ENCODE data around the gene CARD9. TPM values are rescaled to one million over a fixed set of nuclear protein-coding genes. Genes with fewer than 3 reads are reported as not detected.
"Not testable (repeated sequence)": the region's sequence is repeated elsewhere in the genome, so short reads cannot be mapped to it uniquely, and the experiment has no call there.

The CARD9 gene
- total and polyA plus RNA-seq, 2 of the 8 experiments (the other 6 are each of a cell fraction or from before 2014, with no cell fraction given), result 0.15 to 1.1 TPM

GRCh38 chr9:136352682-136353081 is 20.8 kb downstream of the CARD9 start (continued):
- TF ChIP-seq JUN (IDR thresholded peaks at IDR 0.05; ENCODE audit: low read depth, low read length) (no peak), FOSL1 (IDR thresholded peaks at IDR 0.05; ENCODE audit: insufficient read depth, low read depth, low read length) (no peak), CHD1 (IDR thresholded peaks at IDR 0.05; ENCODE audit: low read depth, low read length) (no peak)

DNA sequence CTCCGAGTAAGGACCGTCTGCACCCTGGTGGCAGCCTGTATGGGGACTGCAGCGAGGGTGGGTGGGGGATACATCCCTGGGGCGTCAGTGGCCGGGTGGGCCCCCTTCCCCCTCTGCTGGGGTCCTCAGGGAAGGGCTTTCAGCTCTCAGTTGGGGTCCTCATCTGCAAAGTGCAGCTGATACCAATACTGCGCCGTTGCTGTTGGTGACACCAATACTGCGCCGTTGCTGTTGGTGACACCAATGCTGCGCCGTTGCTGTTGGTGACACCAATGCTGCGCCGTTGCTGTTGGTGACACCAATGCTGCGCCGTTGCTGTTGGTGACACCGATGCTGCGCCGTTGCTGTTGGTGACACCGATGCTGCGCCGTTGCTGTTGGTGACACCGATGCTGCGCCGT is 21.6 kb downstream of the CARD9 start:
- not testable (repeated sequence) for DNase-seq (ENCODE audit: low read depth in 1 of 2, low spot score in 2 of 2)

More for the DNA sequence above, 21.6 kb downstream of the CARD9 start:
- H4K20me1 ChIP-seq (replicated peaks in 1 of 2; ENCODE audit: control insufficient read depth in 1 of 2, insufficient read depth in 2 of 2, low read length in 2 of 2); H3K56ac ChIP-seq (replicated peaks; ENCODE audit: insufficient read length, low read depth, low read length); H2BK5ac ChIP-seq (ENCODE audit: low read depth, low read length); H3K23ac ChIP-seq (ENCODE audit: insufficient read length); FAIRE-seq; POLR2A ChIA-PET (ENCODE audit: partially characterized antibody); H3K79me1 ChIP-seq (ENCODE audit: low read depth, low read length); H3K4ac ChIP-seq (replicated peaks; ENCODE audit: insufficient read length, low read depth, low read length); H3K36me3 ChIP-seq (ENCODE audit: control insufficient read depth in 2 of 4, insufficient read depth in 4 of 4, low read length in 3 of 4); H3K4me3 ChIP-seq (ENCODE audit: extremely low read depth in 1 of 4, insufficient read depth in 2 of 4, low read depth in 3 of 4, low read length in 4 of 4); H3K4me1 ChIP-seq (replicated peaks in 1 of 4; ENCODE audit: control insufficient read depth in 3 of 4, insufficient read depth in 4 of 4, low read length in 3 of 4); H3K27ac ChIP-seq (ENCODE audit: low read depth, low read length); H3K79me2 ChIP-seq (ENCODE audit: control insufficient read depth in 1 of 2, insufficient read depth in 2 of 2, low read length in 2 of 2); H3K9ac ChIP-seq (replicated peaks in 1 of 4; ENCODE audit: extremely low read depth in 1 of 4, low read depth in 3 of 4, low read length in 3 of 4); H2AK5ac ChIP-seq (ENCODE audit: low read depth, low read length); H3K4me2 ChIP-seq (ENCODE audit: insufficient read depth in 1 of 2, low read depth in 2 of 2, low read length in 2 of 2); H3K9me3 ChIP-seq (ENCODE audit: insufficient read depth in 2 of 2, low read depth in 1 of 2, low read length in 1 of 2); H3K23me2 ChIP-seq (ENCODE audit: low read depth, low read length); H2BK120ac ChIP-seq (replicated peaks; ENCODE audit: low read depth, low read length); H3K18ac ChIP-seq (ENCODE audit: extremely low read depth, low read length); H2BK20ac ChIP-seq (ENCODE audit: low read length); H2AFZ ChIP-seq (ENCODE audit: low read length); H3K27me3 ChIP-seq (replicated peaks in 1 of 4; ENCODE audit: control insufficient read depth in 3 of 4, extremely low read depth in 1 of 4, insufficient read depth in 3 of 4, low read length in 3 of 4); H2BK15ac ChIP-seq (ENCODE audit: low read length); H4K91ac ChIP-seq (replicated peaks; ENCODE audit: insufficient read length, low read length); H3K14ac ChIP-seq (ENCODE audit: insufficient read length); H4K8ac ChIP-seq (ENCODE audit: extremely low read depth, insufficient read depth, low read length); H4K5ac ChIP-seq (ENCODE audit: insufficient read length, low read depth, low read length); H2BK12ac ChIP-seq (ENCODE audit: low read depth, low read length): not testable (repeated sequence)
- 87% methylated on average over 3 of the region's 24 CpGs; no CpG with 5 or more reads in 1 of the 2 experiments for WGBS, 2 experiments (ENCODE audit: extremely low coverage in 1 of 2, insufficient coverage in 1 of 2, insufficient read length in 1 of 2, insufficient replicate concordance in 2 of 2, low coverage in 1 of 2, low lambda C conversion rate in 2 of 2, missing lambda C conversion rate in 1 of 2)
- CTCF ChIA-PET (ENCODE audit: partially characterized antibody), result interaction anchor here (0.6 to 1.2 kb wide), 2 partner anchors 12 to 98 kb away, joined by 3 to 4 read pairs; no protein-coding TSS in a partner anchor
